ENCODE results near the gene MGST1. TPM values are rescaled to one million over a fixed set of nuclear protein-coding genes. Genes with fewer than 3 reads are reported as not detected.

MGST1 gene
- 203 and 229 TPM in 2 replicates for total RNA-seq (ENCODE audit: low replicate concordance)

GRCh38 chr12:16347391-16348298 lies at the start of gene MGST1:
Gene MGST1, plus strand, starts transcription at chr12:16347645. Its CDS starts 6,608 bp downstream, at chr12:16354253.
- DNase-seq (ENCODE audit: low read depth) = peak; percentile 69
- H3K4me3 ChIP-seq (ENCODE audit: low read depth, low read length) = peak within 1 kb of the TSS; percentile 80
- no peak for TF ChIP-seq CTCF (IDR thresholded peaks at IDR 0.05; ENCODE audit: insufficient read depth, low read length)

- DNase-seq (ENCODE audit: low read depth) = peak; percentile 37
- TF ChIP-seq CTCF (IDR thresholded peaks at IDR 0.05; ENCODE audit: insufficient read depth, low read length) = no peak
- no peak overlapping the region for H3K4me3 ChIP-seq (ENCODE audit: low read depth, low read length)
Measured at GRCh38 chr12:16299403-16299802, 48.0 kb upstream of the MGST1 start.

GRCh38 chr12:16300122-16300521 lies 47.3 kb upstream of the MGST1 start:
- no peak for TF ChIP-seq CTCF (IDR thresholded peaks at IDR 0.05; ENCODE audit: insufficient read depth, low read length)
- DNase-seq (ENCODE audit: low read depth) = peak; percentile 43

GRCh38 chr12:16300736-16301135 lies 46.7 kb upstream of the MGST1 start:
- no peak for TF ChIP-seq CTCF (IDR thresholded peaks at IDR 0.05; ENCODE audit: insufficient read depth, low read length)
- DNase-seq (ENCODE audit: low read depth) = peak; percentile 81
- H3K4me3 ChIP-seq (ENCODE audit: low read depth, low read length) = no peak overlapping the region

More at GRCh38 chr12:16300122-16300521, 47.3 kb upstream of the MGST1 start:
- no peak overlapping the region for H3K4me3 ChIP-seq (ENCODE audit: low read depth, low read length)

- no peak for TF ChIP-seq CTCF (IDR thresholded peaks at IDR 0.05; ENCODE audit: insufficient read depth, low read length)
- H3K4me3 ChIP-seq (ENCODE audit: low read depth, low read length) = no peak overlapping the region
- no peak for DNase-seq (ENCODE audit: low read depth)
Measured at GRCh38 chr12:16303939-16304338, 43.5 kb upstream of the MGST1 start.

GRCh38 chr12:16307856-16308475 lies 39.5 kb upstream of the MGST1 start:
- DNase-seq (ENCODE audit: low read depth) = peak; percentile 10
- no peak overlapping the region for H3K4me3 ChIP-seq (ENCODE audit: low read depth, low read length)
- no peak for TF ChIP-seq CTCF (IDR thresholded peaks at IDR 0.05; ENCODE audit: insufficient read depth, low read length)

Data from fibroblast of the aortic adventitia (primary cell).